Endothelial cell of umbilical vein (primary cell): ENCODE results near the gene GLOD4. TPM values are rescaled to one million over a fixed set of nuclear protein-coding genes. Genes with fewer than 3 reads are reported as not detected.

Source experiments
- BruUV-seq: library from RNA; stranded (reverse); fragments of 400-500 nt; replicated peaks from 2 replicates; lab custom pipeline; 2021; lab: Mats Ljungman, UMichigan
- CTCF ChIA-PET: fragments of 300-600, 350-600 bp; sonication (Branson Sonifier 250); formaldehyde crosslinking; loops from one replicate; lab custom pipeline; 2021; ENCODE audit warnings: antibody characterized with exemption, inconsistent platforms; lab: Charles Lee
- POLR2A ChIA-PET: fragments of 300-600, 350-600 bp; sonication (Branson Sonifier 250); formaldehyde crosslinking; loops from one replicate; lab custom pipeline; 2021; ENCODE audit warnings: antibody characterized with exemption, inconsistent platforms; lab: Charles Lee
- DNase-seq: peaks from one replicate; pipeline ENCODE4 v3.0.0-alpha.2; 2011; ENCODE audit warnings: low read depth, low spot score
- FAIRE-seq: peaks from 2 replicates; lab custom pipeline; 2011; peaks lifted over from hg19 to GRCh38; lab: Jason Lieb, UNC
- H2AFZ ChIP-seq: 2 replicates; pipeline ENCODE4 v1.6.0; 2012; ENCODE audit warnings: low read depth, low read length, control low read depth, inconsistent platforms
- H3K27ac ChIP-seq: 2 replicates; pipeline ENCODE4 v1.5.1; 2011; ENCODE audit warnings: low read depth, mild to moderate bottlenecking, control low read depth, low read length, moderate library complexity; ENCODE audit not compliant: insufficient read depth
- H3K27me3 ChIP-seq, 2 experiments: 2 replicates each; pipeline versions ENCODE4 v1.6.0 to v1.6.1; 2011; ENCODE audit warnings: low read length in 2 of 2, mixed read lengths in 1 of 2; ENCODE audit not compliant: control insufficient read depth in 2 of 2, insufficient read depth in 2 of 2
- H3K36me3 ChIP-seq, 2 experiments: 2 replicates in 1 of 2; 3 replicates in 1 of 2; pipeline ENCODE4 v1.5.1; 2011; ENCODE audit warnings: low read length in 2 of 2, mild to moderate bottlenecking in 1 of 2, moderate library complexity in 1 of 2; ENCODE audit not compliant: control insufficient read depth in 2 of 2, insufficient read depth in 2 of 2; ENCODE audit errors: extremely low read depth in 1 of 2
- H3K4me1 ChIP-seq: 3 replicates; pipeline ENCODE4 v1.5.1; 2011; ENCODE audit warnings: mild to moderate bottlenecking, low read length; ENCODE audit not compliant: control insufficient read depth, insufficient read depth; ENCODE audit errors: extremely low read depth
- H3K4me2 ChIP-seq: 2 replicates; pipeline ENCODE4 v1.6.1; 2011; ENCODE audit warnings: low read length, control low read depth, mixed read lengths; ENCODE audit not compliant: insufficient read depth
- H3K4me3 ChIP-seq, 3 experiments: fragments of 200-600 bp in 1 of 3; sonication (generic), shearing (Covaris generic) in 1 of 3; replicated peaks in 1 of 3; 2 replicates each; pipeline ENCODE4 v1.5.1; 2011 to 2016; ENCODE audit warnings: control low read depth in 3 of 3, low read length in 3 of 3, mild to moderate bottlenecking in 2 of 3, inconsistent platforms in 1 of 3, low read depth in 1 of 3, moderate library complexity in 1 of 3; ENCODE audit not compliant: insufficient read depth in 1 of 3
- H3K79me2 ChIP-seq: 2 replicates; pipeline ENCODE4 v1.6.0; 2012; ENCODE audit warnings: low read length, inconsistent platforms; ENCODE audit not compliant: control insufficient read depth, insufficient read depth
- H3K9ac ChIP-seq: replicated peaks from 2 replicates; pipeline ENCODE3; 2011; ENCODE audit warnings: low read length, control low read depth; ENCODE audit not compliant: insufficient read depth; ENCODE audit errors: extremely low read depth
- H3K9me1 ChIP-seq: replicated peaks from 3 replicates; pipeline ENCODE4 v1.6.0; 2011; ENCODE audit warnings: mild to moderate bottlenecking, low read length; ENCODE audit not compliant: control insufficient read depth, insufficient read depth; ENCODE audit errors: extremely low read depth
- H3K9me3 ChIP-seq: replicated peaks from 2 replicates; pipeline ENCODE4 v1.5.1; 2012; ENCODE audit warnings: low read length, inconsistent platforms; ENCODE audit not compliant: control insufficient read depth, insufficient read depth
- H4K20me1 ChIP-seq: replicated peaks from 2 replicates; pipeline ENCODE3; 2011; ENCODE audit warnings: mild to moderate bottlenecking, low read length; ENCODE audit not compliant: control insufficient read depth, insufficient read depth; ENCODE audit errors: extremely low read depth
- CTCF ChIP-seq, 2 donors: IDR thresholded peaks; 1 replicate in 1 of 2; 2 replicates in 1 of 2; pipeline ENCODE4 v1.5.1; 2011; ENCODE audit warnings: low read length in 2 of 2, mild to moderate bottlenecking in 2 of 2, moderate library complexity in 2 of 2, control low read depth in 1 of 2, inconsistent platforms in 1 of 2, low read depth in 1 of 2; ENCODE audit not compliant: insufficient read depth in 1 of 2; ENCODE audit errors: extremely low read depth in 1 of 2
- EZH2 ChIP-seq: IDR thresholded peaks from 2 replicates; pipeline ENCODE4 v1.6.1; 2012; ENCODE audit warnings: borderline replicate concordance, low read depth, mild to moderate bottlenecking, moderate library complexity, low read length, inconsistent platforms; ENCODE audit not compliant: severe bottlenecking
- FOS ChIP-seq: IDR thresholded peaks from 2 replicates; pipeline ENCODE4 v1.6.1; 2011; ENCODE audit warnings: mild to moderate bottlenecking, low read length, moderate library complexity, borderline replicate concordance; ENCODE audit not compliant: insufficient read depth
- GATA2 ChIP-seq: IDR thresholded peaks from 2 replicates; pipeline ENCODE4 v1.7.0; 2011; ENCODE audit warnings: low read depth, mild to moderate bottlenecking, moderate library complexity, mixed read lengths, low read length; ENCODE audit not compliant: insufficient read length, insufficient read depth
- JUN ChIP-seq: IDR thresholded peaks from 2 replicates; pipeline ENCODE4 v1.6.1; 2011; ENCODE audit warnings: borderline replicate concordance, low read depth; ENCODE audit not compliant: insufficient read length, insufficient read depth
- MYC ChIP-seq: IDR thresholded peaks from one replicate; pipeline ENCODE4 v1.6.1; 2011; ENCODE audit warnings: mild to moderate bottlenecking, low read depth, low read length
- POLR2A ChIP-seq: IDR thresholded peaks from 2 replicates; pipeline ENCODE4 v1.6.1; 2012; ENCODE audit warnings: low read depth, mild to moderate bottlenecking, control low read depth, low read length
- POLR2AphosphoS5 ChIP-seq: IDR thresholded peaks from 2 replicates; pipeline ENCODE4 v1.6.1; 2012; ENCODE audit warnings: low read depth, mild to moderate bottlenecking, control low read depth, low read length, moderate library complexity; ENCODE audit not compliant: insufficient read depth
- dilution Hi-C: fragments of 300-500 bp; cut with MboI; formaldehyde crosslinking; loops from one replicate; pipeline ENCODE4 v1.15.0; 2019; ENCODE audit warnings: low sequenced_read_pairs; ENCODE audit not compliant: extremely low pct_ligation_motif_present
- intact Hi-C: fragments of 100-400 bp; cut with micrococcal nuclease; formaldehyde crosslinking; loops from one replicate; pipeline ENCODE4 v1.10.0; 2022
- polyA plus RNA-seq, 4 experiments: library from polyadenylated mRNA; depleted of rRNA in 3 of 4; stranded (reverse) in 3 of 4; unstranded in 1 of 4; fragments of >200 nt; gene quantifications; 2 replicates each; pipeline versions ENCODE4 v1.2.1 to v1.2.3, GENCODE V29; 2011 to 2012; ENCODE audit warnings: missing spikeins in 1 of 4
- total RNA-seq: library from RNA; stranded (reverse); gene quantifications from 2 replicates; pipeline ENCODE4 v1.2.3, GENCODE V29; 2021
- TF ChIP-seq, protein P1 (sequence below): IDR thresholded peaks from 2 replicates; pipeline ENCODE4 v1.6.1; 2011; ENCODE audit not compliant: insufficient read depth, insufficient read length

Gene GLOD4
- total and polyA plus RNA-seq, 2 donors (not counting 3 experiments of a cell fraction or from before 2014, with no cell fraction given) = 41.3 to 84.2 TPM

- dilution Hi-C loops = loop anchor here (25.0 kb wide), 1 partner anchor 190 kb away; the partner anchor contains the start of genes NXN and TIMM22
- intact Hi-C loops = no loop called here
- no TSS peak for BruUV-seq
- no peak overlapping the region for H3K4me2 ChIP-seq
- DNase-seq (no peak), FAIRE-seq (no peak)
- no peaks in the 10 kb centered on the region for H3K9me1 ChIP-seq
- no peaks in the 10 kb centered on the region for H4K20me1 ChIP-seq
- H3K36me3 ChIP-seq = peaks cover 3 to 6% of the 10 kb centered on the region in 2 experiments
- H3K27me3 ChIP-seq = no peaks in the 10 kb centered on the region
- CTCF ChIA-PET = interaction anchor here (0.8 to 15.3 kb wide), 4 partner anchors 82 to 259 kb away, joined by 5 to 341 read pairs (median 41); partner anchors contain the start of genes NXN and TIMM22
- no peak overlapping the region for H3K4me3 ChIP-seq
- no peak overlapping the region for H3K27ac ChIP-seq
- TF ChIP-seq MYC (no peak), POLR2AphosphoS5 (no peak), FOS (no peak)
- TF ChIP-seq, protein P1, sequence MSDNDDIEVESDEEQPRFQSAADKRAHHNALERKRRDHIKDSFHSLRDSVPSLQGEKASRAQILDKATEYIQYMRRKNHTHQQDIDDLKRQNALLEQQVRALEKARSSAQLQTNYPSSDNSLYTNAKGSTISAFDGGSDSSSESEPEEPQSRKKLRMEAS = no peak
- peaks cover 10% of the 10 kb centered on the region for H3K4me1 ChIP-seq
- H3K79me2 ChIP-seq = no peaks in the 10 kb centered on the region
- H3K9me3 ChIP-seq = no peaks in the 10 kb centered on the region
- no peak overlapping the region for H2AFZ ChIP-seq
- no peak overlapping the region for H3K9ac ChIP-seq
- POLR2A ChIA-PET = interaction anchor here (0.6 to 0.9 kb wide), 2 partner anchors 173 to 183 kb away, joined by 3 to 4 read pairs; no protein-coding TSS in a partner anchor
These were observed 15.3 kb upstream of the GLOD4 start for GRCh38 chr17:797236-797840.

GRCh38 chr17:796609-797008 is 14.5 kb upstream of the GLOD4 start:
- FAIRE-seq (no peak), DNase-seq (no peak)
- H3K4me1 ChIP-seq = peaks cover 10% of the 10 kb centered on the region
- TF ChIP-seq POLR2A (no peak), EZH2 (no peak), MYC (no peak), FOS (no peak), JUN (no peak), CTCF (IDR thresholded peaks at IDR 0.05; ENCODE audit: extremely low read depth in 1 of 2, insufficient read depth in 1 of 2, low read depth in 1 of 2, low read length in 2 of 2) (no peak), POLR2AphosphoS5 (no peak), GATA2 (no peak)
- TF ChIP-seq, protein P1 = no peak
- H4K20me1 ChIP-seq = no peaks in the 10 kb centered on the region
- H3K9me1 ChIP-seq = no peaks in the 10 kb centered on the region
- H3K9ac ChIP-seq = no peak overlapping the region
- H3K79me2 ChIP-seq = no peaks in the 10 kb centered on the region
- intact Hi-C loops (no loop called here), dilution Hi-C loops (loop anchor here (25.0 kb wide), 1 partner anchor 191 kb away; the partner anchor contains the start of genes NXN and TIMM22)
- H3K4me2 ChIP-seq = no peak overlapping the region
- BruUV-seq = no TSS peak
- CTCF ChIA-PET = interaction anchor here (0.6 to 15.3 kb wide), 7 partner anchors 50 to 364 kb away, joined by 3 to 341 read pairs (median 5); partner anchors contain the start of gene NXN
- no peak overlapping the region for H3K4me3 ChIP-seq
- POLR2A ChIA-PET = no interaction called here
- H3K36me3 ChIP-seq = peaks cover 3 to 11% of the 10 kb centered on the region in 2 experiments
- no peak overlapping the region for H3K27ac ChIP-seq
- H2AFZ ChIP-seq = no peak overlapping the region
- no peaks in the 10 kb centered on the region for H3K27me3 ChIP-seq
- no peaks in the 10 kb centered on the region for H3K9me3 ChIP-seq
